Articular chondrocyte of knee joint (primary cell): ENCODE results near the gene POLD3. TPM values are rescaled to one million over a fixed set of nuclear protein-coding genes. Genes with fewer than 3 reads are reported as not detected.

Experiments
- small RNA-seq: library from RNA; depleted of rRNA; stranded (forward); fragments of <200 nt; gene quantifications from one replicate; pipeline ENCODE3, GENCODE V24; 2012
- total RNA-seq: library from RNA; depleted of rRNA; stranded (reverse); fragments of >200 nt; gene quantifications from 2 replicates; pipeline ENCODE4 v1.2.3, GENCODE V29; 2012

Gene POLD3, protein sequence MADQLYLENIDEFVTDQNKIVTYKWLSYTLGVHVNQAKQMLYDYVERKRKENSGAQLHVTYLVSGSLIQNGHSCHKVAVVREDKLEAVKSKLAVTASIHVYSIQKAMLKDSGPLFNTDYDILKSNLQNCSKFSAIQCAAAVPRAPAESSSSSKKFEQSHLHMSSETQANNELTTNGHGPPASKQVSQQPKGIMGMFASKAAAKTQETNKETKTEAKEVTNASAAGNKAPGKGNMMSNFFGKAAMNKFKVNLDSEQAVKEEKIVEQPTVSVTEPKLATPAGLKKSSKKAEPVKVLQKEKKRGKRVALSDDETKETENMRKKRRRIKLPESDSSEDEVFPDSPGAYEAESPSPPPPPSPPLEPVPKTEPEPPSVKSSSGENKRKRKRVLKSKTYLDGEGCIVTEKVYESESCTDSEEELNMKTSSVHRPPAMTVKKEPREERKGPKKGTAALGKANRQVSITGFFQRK
- 17.0 and 18.4 TPM in 2 replicates for total RNA-seq

GRCh38 chr11:74592441-74593362 lies at the start of gene POLD3:
Gene POLD3 (plus strand): TSS chr11:74592582. CDS start chr11:74592659, 77 bp downstream.

Small RNA genes lying within 50 kb of the gene (small RNA-seq; reads per million reads assigned to genes)
- gene RANP3 (not detected), gene RN7SKP297 (not detected)

Other genes with a start within 250 kb of the POLD3 start
- gene PGM2L1, start 194.1 kb upstream of the POLD3 start, total RNA-seq, result 8.4 and 10.3 TPM in 2 replicates
- gene KCNE3, start 125.0 kb upstream of the POLD3 start, total RNA-seq, result 1.2 and 1.7 TPM in 2 replicates
- gene LIPT2, start 98.9 kb upstream of the POLD3 start, total RNA-seq, result 2.2 and 2.5 TPM in 2 replicates
- gene CHRDL2, start 138.8 kb downstream of the POLD3 start, total RNA-seq, result 0.39 TPM in 1 of 2 replicates, not detected in the other
- 35.7 and 39.6 TPM in 2 replicates for gene RNF169, start 156.3 kb downstream of the POLD3 start, total RNA-seq